Bone marrow (tissue), 2 donors: ENCODE data around the gene GOLGA6D.
"Not testable (repeated sequence)": the region's sequence is repeated elsewhere in the genome, so short reads cannot be mapped to it uniquely, and the experiment has no call there.

Source experiments
- DNase-seq, 2 donors: peaks; one replicate each; lab custom pipeline; 2025; lab: John Stamatoyannopoulos, UW

GOLGA6D gene

GRCh38 chr15:75282572-75282971 is at the start of gene GOLGA6D:
TSS of gene GOLGA6D (plus strand) at chr15:75282835. CDS start at chr15:75282876, 41 bp downstream.
- not testable (repeated sequence) for DNase-seq

- no peak for DNase-seq
These were observed 49.0 kb upstream of the GOLGA6D start for GRCh38 chr15:75233504-75234190.

GRCh38 chr15:75234191-75234810 is 48.3 kb upstream of the GOLGA6D start:
- no peak for DNase-seq

- DNase-seq = no peak
These were observed 47.5 kb upstream of the GOLGA6D start for GRCh38 chr15:75235051-75235673.

GRCh38 chr15:75235760-75236729 is 46.6 kb upstream of the GOLGA6D start:
- no peak for DNase-seq

- no peak for DNase-seq
These were observed 45.2 kb upstream of the GOLGA6D start for GRCh38 chr15:75237316-75237982.

GRCh38 chr15:75238150-75238549 is 44.5 kb upstream of the GOLGA6D start:
- DNase-seq = no peak

- DNase-seq = not testable (repeated sequence)
These were observed 36.9 kb upstream of the GOLGA6D start for GRCh38 chr15:75245741-75246140.

- not testable (repeated sequence) for DNase-seq
These were observed 33.6 kb upstream of the GOLGA6D start for GRCh38 chr15:75248991-75249390.

- no peak for DNase-seq
These were observed 32.9 kb upstream of the GOLGA6D start for GRCh38 chr15:75249726-75250125.

GRCh38 chr15:75251343-75251742 is 31.3 kb upstream of the GOLGA6D start:
- not testable (repeated sequence) for DNase-seq

- DNase-seq = not testable (repeated sequence)
These were observed 30.4 kb upstream of the GOLGA6D start for GRCh38 chr15:75252285-75252684.

- not testable (repeated sequence) for DNase-seq
These were observed 24.6 kb upstream of the GOLGA6D start, which contains the start of gene GOLGA6C for GRCh38 chr15:75258034-75258433. TSS of gene GOLGA6C (plus strand) at chr15:75258334. CDS start at chr15:75258599, 265 bp downstream.

- not testable (repeated sequence) for DNase-seq
These were observed 23.9 kb upstream of the GOLGA6D start for GRCh38 chr15:75258620-75259343.

- DNase-seq = not testable (repeated sequence)
These were observed 22.8 kb upstream of the GOLGA6D start for GRCh38 chr15:75259873-75260272.

GRCh38 chr15:75273751-75274359 is 8.8 kb upstream of the GOLGA6D start:
- not testable (repeated sequence) for DNase-seq

- DNase-seq = not testable (repeated sequence)
These were observed 8.0 kb upstream of the GOLGA6D start for GRCh38 chr15:75274509-75275107.

- DNase-seq = not testable (repeated sequence)
These were observed 7.0 kb upstream of the GOLGA6D start for GRCh38 chr15:75275617-75276016.

GRCh38 chr15:75278497-75278896 is 4.1 kb upstream of the GOLGA6D start:
- DNase-seq = not testable (repeated sequence)

- DNase-seq = not testable (repeated sequence)
These were observed 1.5 kb downstream of the GOLGA6D start for GRCh38 chr15:75284152-75284551.
